ENCODE data around the gene REPS1. TPM values are rescaled to one million over a fixed set of nuclear protein-coding genes. Genes with fewer than 3 reads are reported as not detected.

The REPS1 gene
- total and polyA plus RNA-seq, 9 donors = 20.4 to 65.6 (median 41.0) TPM

DNA sequence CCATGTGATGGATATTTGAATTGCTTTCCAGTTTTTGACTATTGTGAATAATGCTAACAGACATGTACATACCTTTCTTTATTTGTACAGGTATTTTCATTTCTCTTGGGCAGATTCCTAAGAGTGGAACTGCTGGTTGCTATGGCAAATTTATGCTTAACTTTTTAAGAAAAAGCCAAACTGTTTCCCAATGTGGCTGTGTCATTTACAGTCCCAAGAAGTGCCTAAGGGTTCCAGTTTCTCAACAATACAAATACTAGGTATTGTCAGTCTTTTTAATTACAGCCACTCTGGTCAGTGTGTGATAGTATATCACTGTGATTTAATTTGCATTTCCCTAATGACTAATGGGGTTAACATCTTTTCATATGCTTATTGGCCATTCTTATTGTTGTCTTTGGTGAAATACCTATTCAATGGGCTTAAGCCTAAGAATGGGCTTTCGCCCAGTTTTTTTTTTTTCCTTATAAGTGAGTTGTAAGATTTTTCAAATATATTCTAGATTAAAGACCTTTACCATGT, 10.3 kb downstream of the REPS1 start:
- 90 to 97% (median 96%) methylated on average over 1 of the region's 1 CpG for WGBS, 3 donors
- TF ChIP-seq POLR2A (IDR thresholded peaks at IDR 0.05) (no peak), EP300 (IDR thresholded peaks at IDR 0.05) (no peak)
- TF ChIP-seq, protein P1, sequence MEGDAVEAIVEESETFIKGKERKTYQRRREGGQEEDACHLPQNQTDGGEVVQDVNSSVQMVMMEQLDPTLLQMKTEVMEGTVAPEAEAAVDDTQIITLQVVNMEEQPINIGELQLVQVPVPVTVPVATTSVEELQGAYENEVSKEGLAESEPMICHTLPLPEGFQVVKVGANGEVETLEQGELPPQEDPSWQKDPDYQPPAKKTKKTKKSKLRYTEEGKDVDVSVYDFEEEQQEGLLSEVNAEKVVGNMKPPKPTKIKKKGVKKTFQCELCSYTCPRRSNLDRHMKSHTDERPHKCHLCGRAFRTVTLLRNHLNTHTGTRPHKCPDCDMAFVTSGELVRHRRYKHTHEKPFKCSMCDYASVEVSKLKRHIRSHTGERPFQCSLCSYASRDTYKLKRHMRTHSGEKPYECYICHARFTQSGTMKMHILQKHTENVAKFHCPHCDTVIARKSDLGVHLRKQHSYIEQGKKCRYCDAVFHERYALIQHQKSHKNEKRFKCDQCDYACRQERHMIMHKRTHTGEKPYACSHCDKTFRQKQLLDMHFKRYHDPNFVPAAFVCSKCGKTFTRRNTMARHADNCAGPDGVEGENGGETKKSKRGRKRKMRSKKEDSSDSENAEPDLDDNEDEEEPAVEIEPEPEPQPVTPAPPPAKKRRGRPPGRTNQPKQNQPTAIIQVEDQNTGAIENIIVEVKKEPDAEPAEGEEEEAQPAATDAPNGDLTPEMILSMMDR (IDR thresholded peaks at IDR 0.05) = no peak
- DNase-seq = no peak
- peaks cover 6% of the 10 kb centered on the region for H3K4me1 ChIP-seq (ENCODE audit: insufficient read depth)
- no peaks in the 10 kb centered on the region for H3K36me3 ChIP-seq
- H3K27ac ChIP-seq = no peak overlapping the region
- H3K4me3 ChIP-seq = no peak overlapping the region
- no peaks in the 10 kb centered on the region for H3K27me3 ChIP-seq
- intact Hi-C loops (cut with DNase I) = loop anchor here in 1 of 4 donors (10.0 kb wide), 1 partner anchor 387 kb away; no protein-coding TSS in a partner anchor
- H3K9me3 ChIP-seq = no peaks in the 10 kb centered on the region

DNA sequence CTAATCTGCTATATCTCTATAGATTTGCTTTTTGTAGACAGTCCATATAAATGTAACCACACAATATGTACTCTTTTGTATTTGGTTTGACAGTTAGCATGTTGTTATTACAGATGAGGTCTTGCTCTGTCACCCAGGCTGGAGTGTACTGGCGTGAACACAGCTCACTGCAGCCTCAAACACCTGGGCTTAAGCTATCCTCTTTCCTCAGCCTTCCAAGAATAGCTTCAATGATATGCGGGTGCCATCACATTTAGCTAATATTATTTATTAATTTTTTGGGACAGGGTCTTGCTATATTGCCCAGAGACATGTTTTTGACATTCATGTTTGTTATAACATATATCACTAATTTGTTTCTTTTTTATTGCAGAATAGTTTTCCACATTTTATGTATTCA, 10.8 kb downstream of the REPS1 start:
- TF ChIP-seq EP300 (IDR thresholded peaks at IDR 0.05) (no peak), POLR2A (IDR thresholded peaks at IDR 0.05) (no peak)
- TF ChIP-seq, protein P1 (IDR thresholded peaks at IDR 0.05) = no peak
- Histone ChIP-seq H3K9me3 (no peaks in the 10 kb centered on the region), H3K27me3 (no peaks in the 10 kb centered on the region), H3K4me3 (no peak overlapping the region), H3K4me1 (ENCODE audit: insufficient read depth) (peaks cover 6% of the 10 kb centered on the region), H3K27ac (no peak overlapping the region), H3K36me3 (no peaks in the 10 kb centered on the region)
- intact Hi-C loops (cut with DNase I) = loop anchor here in 1 of 4 donors (10.0 kb wide), 1 partner anchor 388 kb away; no protein-coding TSS in a partner anchor
- WGBS, 3 donors = 95 to 98% (median 98%) methylated on average over 2 of the region's 2 CpGs
- DNase-seq = no peak

DNA sequence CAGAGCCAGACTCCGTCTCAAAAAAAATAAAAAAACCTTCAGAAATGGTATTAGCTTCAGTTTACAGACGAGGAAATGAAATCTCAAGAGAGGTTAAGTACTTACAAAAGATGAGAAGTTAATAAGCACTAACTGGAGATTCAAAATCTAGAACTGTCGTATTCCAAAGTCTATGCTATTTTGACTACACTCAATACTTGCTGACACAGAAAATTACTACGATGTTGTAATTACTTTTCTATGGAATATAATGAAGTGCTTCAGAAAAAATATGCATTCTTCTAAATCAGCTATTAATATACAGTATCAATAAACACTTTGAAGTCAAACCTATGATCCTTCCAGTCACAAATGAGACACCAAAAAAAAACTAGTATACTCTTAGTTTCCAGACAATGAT, 12.2 kb downstream of the REPS1 start:
- 91 to 94% (median 94%) methylated on average over 4 of the region's 4 CpGs for WGBS, 3 donors
- no peaks in the 10 kb centered on the region for H3K27me3 ChIP-seq
- no peak overlapping the region for H3K4me3 ChIP-seq
- TF ChIP-seq, protein P1 (IDR thresholded peaks at IDR 0.05) = no peak
- TF ChIP-seq POLR2A (IDR thresholded peaks at IDR 0.05) (no peak), EP300 (IDR thresholded peaks at IDR 0.05) (no peak)
- intact Hi-C loops (cut with DNase I) = loop anchor here in 1 of 4 donors (10.0 kb wide), 1 partner anchor 389 kb away; no protein-coding TSS in a partner anchor
- no peaks in the 10 kb centered on the region for H3K9me3 ChIP-seq
- H3K4me1 ChIP-seq (ENCODE audit: insufficient read depth) = peaks cover 7% of the 10 kb centered on the region
- no peak overlapping the region for H3K27ac ChIP-seq
- no peak for DNase-seq
- H3K36me3 ChIP-seq = no peaks in the 10 kb centered on the region

DNA sequence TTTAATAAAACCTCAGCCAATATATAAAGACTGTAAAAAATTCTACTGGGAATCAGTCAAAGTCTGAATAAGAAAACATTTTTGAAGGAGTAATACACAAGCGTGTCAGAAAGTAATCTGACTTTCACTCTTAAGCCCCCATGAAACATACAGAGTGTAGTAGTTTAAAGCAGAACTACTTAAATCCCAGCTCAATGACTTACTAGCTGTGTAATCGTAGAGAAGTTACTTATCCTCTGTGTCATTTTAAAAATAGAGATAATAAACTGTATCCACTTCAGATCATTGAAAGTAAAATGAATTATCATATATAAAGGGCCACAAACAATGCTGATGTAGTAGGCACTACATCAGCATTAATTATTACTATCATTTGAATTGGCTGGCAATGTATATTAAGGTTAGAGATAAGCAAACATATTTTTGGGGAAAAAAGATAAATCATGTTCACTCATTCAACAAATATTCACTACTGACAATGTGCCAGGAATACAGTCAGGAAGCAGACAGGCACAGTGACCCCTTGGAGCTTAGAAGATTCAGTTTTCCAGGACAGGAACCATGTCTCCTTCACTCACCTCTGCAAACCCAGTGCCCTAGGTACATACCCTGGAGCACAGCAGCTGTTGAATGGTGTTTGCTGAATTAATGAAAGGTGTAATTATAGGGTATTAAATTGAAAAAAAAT, 14.4 kb downstream of the REPS1 start:
- WGBS, 3 donors = 14 to 26% (median 25%) methylated on average over 2 of the region's 2 CpGs
- TF ChIP-seq EP300 (IDR thresholded peaks at IDR 0.05) (no peak), POLR2A (IDR thresholded peaks at IDR 0.05) (no peak)
- TF ChIP-seq, protein P1 (IDR thresholded peaks at IDR 0.05) = no peak
- no peaks in the 10 kb centered on the region for H3K36me3 ChIP-seq
- H3K27me3 ChIP-seq = no peaks in the 10 kb centered on the region
- no peak overlapping the region for H3K4me3 ChIP-seq
- peaks cover 7% of the 10 kb centered on the region for H3K4me1 ChIP-seq (ENCODE audit: insufficient read depth)
- no peaks in the 10 kb centered on the region for H3K9me3 ChIP-seq
- intact Hi-C loops (cut with DNase I) = loop anchor here in 1 of 4 donors (10.0 kb wide), 1 partner anchor 391 kb away; no protein-coding TSS in a partner anchor
- H3K27ac ChIP-seq = no peak overlapping the region
- no peak for DNase-seq

Data from ovary (tissue), 9 donors.